ENCODE measurements around the gene SEMA3C. TPM values are rescaled to one million over a fixed set of nuclear protein-coding genes. Genes with fewer than 3 reads are reported as not detected.

Gene SEMA3C
- total RNA-seq, 1 donor from 2014 or later: 67.8 TPM

DNA sequence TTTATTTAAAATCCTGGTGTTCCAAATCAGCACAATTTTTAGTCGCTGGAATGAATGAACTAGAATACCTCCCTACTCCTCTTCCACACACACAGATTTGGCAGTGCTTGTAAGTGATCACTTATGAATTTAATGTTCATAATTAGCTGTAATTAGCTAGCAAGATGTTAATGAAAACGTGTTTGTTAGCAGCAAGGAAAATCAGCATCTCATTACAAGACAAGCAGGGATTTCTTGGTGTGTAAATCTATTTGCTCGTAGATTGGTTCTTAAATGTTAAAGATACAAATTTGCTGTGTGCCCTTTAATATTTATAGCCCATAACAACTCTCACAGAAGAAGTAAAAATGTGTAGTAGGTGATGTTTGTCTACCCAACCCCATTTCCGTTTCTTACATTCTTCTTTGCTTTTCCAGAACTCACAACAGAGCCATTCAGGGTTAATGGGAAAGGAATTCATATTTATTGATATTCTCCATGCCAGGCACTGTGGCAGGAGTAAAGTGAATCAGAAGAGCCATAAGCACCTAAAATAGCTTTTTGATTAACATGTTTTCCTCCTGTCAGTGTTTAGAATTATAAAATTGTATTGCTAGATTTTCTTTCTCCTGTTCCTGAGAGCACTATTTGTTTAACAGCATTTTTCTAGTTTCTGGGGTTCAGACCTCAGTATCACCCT, 49.6 kb downstream of the SEMA3C start:
- DNase-seq (ENCODE audit: extremely low spot score, unreplicated experiment): no peak
- H3K4me3 Mint-ChIP-seq: no peak overlapping the region
- TF ChIP-seq, protein P1, sequence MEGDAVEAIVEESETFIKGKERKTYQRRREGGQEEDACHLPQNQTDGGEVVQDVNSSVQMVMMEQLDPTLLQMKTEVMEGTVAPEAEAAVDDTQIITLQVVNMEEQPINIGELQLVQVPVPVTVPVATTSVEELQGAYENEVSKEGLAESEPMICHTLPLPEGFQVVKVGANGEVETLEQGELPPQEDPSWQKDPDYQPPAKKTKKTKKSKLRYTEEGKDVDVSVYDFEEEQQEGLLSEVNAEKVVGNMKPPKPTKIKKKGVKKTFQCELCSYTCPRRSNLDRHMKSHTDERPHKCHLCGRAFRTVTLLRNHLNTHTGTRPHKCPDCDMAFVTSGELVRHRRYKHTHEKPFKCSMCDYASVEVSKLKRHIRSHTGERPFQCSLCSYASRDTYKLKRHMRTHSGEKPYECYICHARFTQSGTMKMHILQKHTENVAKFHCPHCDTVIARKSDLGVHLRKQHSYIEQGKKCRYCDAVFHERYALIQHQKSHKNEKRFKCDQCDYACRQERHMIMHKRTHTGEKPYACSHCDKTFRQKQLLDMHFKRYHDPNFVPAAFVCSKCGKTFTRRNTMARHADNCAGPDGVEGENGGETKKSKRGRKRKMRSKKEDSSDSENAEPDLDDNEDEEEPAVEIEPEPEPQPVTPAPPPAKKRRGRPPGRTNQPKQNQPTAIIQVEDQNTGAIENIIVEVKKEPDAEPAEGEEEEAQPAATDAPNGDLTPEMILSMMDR (conservative IDR thresholded peaks at IDR 0.05): no peak
- H3K36me3 Mint-ChIP-seq: no peaks in the 10 kb centered on the region
- H3K4me1 Mint-ChIP-seq (ENCODE audit: unreplicated experiment): peaks cover 14% of the 10 kb centered on the region
- peak overlapping the region; percentile 7 for H3K27ac Mint-ChIP-seq
- no peaks in the 10 kb centered on the region for H3K9me3 Mint-ChIP-seq
- H3K27me3 Mint-ChIP-seq: no peaks in the 10 kb centered on the region

DNA sequence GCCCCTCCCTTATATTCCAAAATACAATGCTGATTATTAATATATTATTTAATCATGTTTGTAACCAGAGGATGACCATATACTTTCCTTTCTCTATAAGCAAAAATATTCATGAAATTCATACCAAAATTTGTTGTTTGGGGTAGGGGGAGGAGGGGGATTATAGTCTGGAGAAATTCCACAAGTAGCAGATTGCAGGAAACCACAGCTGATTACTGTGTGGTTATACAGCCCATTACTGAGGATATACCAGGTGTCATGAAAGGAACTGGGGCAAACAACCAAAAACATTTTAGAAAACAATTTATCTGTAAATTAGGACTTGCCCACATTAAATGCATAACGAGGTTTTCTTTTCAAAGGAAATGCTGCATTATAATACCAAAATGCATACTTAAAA, 50.3 kb downstream of the SEMA3C start:
- no peak for DNase-seq (ENCODE audit: extremely low spot score, unreplicated experiment)
- H3K4me3 Mint-ChIP-seq: no peak overlapping the region
- peaks cover 11% of the 10 kb centered on the region for H3K4me1 Mint-ChIP-seq (ENCODE audit: unreplicated experiment)
- H3K9me3 Mint-ChIP-seq: no peaks in the 10 kb centered on the region
- H3K27me3 Mint-ChIP-seq: no peaks in the 10 kb centered on the region
- H3K27ac Mint-ChIP-seq: no peak overlapping the region
- TF ChIP-seq, protein P1 (conservative IDR thresholded peaks at IDR 0.05): no peak
- peaks cover 4% of the 10 kb centered on the region for H3K36me3 Mint-ChIP-seq

DNA sequence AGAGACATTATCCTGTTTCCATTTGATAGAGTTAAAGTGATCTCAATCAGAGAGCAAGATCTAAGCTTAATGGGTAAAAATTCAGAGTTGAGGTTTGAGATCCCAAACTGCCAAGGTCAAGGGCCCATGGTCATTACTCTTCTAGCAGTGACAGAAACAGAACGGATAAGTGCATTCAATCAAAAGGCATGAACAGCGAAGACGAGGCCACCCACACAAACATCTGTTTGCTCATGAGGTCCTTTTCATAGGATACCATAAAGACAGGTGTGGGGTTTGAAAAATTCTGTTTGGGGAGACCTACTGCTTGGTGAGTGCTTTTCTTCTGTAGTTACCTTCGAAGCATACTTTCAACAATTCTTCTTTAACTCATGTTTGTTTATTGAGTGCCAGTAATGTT, 58.3 kb downstream of the SEMA3C start:
- Mint-ChIP-seq H3K27me3 (no peaks in the 10 kb centered on the region), H3K36me3 (peaks cover 16% of the 10 kb centered on the region), H3K4me1 (ENCODE audit: unreplicated experiment) (peaks cover 17% of the 10 kb centered on the region), H3K4me3 (no peak overlapping the region), H3K9me3 (peaks cover 7% of the 10 kb centered on the region), H3K27ac (no peak overlapping the region)
- TF ChIP-seq, protein P1 (conservative IDR thresholded peaks at IDR 0.05): no peak
- no peak for DNase-seq (ENCODE audit: extremely low spot score, unreplicated experiment)

DNA sequence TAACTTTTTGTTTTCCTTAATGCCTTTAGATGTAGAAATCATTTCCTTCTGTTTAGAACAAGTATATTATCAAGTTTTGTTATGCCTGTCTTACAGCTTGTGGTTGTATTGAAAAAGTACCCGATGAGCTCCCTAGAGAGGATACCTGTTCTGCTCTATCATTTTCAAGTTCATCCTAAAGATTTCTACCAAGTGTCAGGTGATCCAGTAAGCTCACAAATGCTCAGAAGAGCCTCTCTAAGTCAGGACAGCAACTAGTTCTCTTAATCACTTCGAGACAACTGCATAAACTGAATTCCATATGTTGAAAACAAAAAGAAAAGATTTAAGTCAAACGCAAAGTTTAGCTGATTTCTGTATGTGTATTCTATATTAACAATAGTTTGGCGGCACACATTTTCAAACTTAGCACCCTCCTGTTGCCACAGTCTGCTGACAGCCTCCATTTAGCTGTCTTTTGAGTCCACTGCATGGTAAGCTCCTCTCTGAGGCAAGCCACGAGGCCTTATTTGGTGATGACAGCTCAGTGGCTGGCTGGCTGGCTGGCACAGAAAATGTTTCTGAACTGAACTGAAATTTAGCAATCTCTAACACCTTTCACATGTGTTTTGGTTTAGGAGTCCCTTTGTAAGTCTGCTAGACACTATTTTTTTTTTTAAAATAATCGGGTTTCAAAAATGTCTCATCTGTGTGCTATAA, 59.4 kb downstream of the SEMA3C start:
- peaks cover 16% of the 10 kb centered on the region for H3K36me3 Mint-ChIP-seq
- no peak overlapping the region for H3K4me3 Mint-ChIP-seq
- H3K27me3 Mint-ChIP-seq: no peaks in the 10 kb centered on the region
- peak overlapping the region; percentile 71 for H3K27ac Mint-ChIP-seq
- DNase-seq (ENCODE audit: extremely low spot score, unreplicated experiment): no peak
- TF ChIP-seq, protein P1 (conservative IDR thresholded peaks at IDR 0.05): no peak
- H3K4me1 Mint-ChIP-seq (ENCODE audit: unreplicated experiment): peaks cover 17% of the 10 kb centered on the region
- peaks cover 7% of the 10 kb centered on the region for H3K9me3 Mint-ChIP-seq

DNA sequence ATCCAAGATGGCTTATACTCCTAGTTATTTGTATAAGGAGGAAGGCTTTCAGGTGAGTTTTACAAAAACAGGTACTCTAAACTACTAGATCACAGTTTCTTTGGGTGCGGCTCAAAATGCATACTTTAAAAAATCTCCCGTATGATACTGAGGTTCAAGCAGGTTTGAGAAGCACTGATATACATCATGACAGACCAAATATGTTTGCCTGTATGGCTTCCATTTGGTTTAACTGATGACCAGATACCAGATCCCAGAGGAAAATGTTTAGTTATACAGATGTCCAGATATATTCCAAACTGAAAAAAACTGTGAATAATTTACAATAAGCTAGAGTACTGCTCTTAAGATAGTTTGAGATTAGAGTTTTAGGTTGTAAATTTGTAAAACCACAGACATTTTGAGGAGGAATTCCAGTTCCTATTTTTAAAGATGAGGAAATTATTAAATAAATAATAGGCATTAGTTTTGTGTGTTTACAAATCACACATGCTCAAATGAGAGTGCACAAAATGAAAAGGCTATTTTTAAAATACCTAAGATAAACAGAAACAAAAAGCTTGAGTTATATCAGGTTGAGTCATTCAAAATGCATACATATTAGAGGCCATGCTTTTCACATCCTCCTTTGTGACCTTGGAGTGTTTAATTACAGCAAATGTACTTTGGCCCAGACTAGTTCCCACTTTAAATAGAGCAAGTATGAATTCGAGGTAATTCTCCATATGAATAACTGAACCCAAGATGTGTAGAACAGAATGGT, 60.5 kb downstream of the SEMA3C start:
- peaks cover 17% of the 10 kb centered on the region for H3K4me1 Mint-ChIP-seq (ENCODE audit: unreplicated experiment)
- no peak overlapping the region for H3K4me3 Mint-ChIP-seq
- peak overlapping the region; percentile 52 for H3K27ac Mint-ChIP-seq
- no peak for DNase-seq (ENCODE audit: extremely low spot score, unreplicated experiment)
- no peaks in the 10 kb centered on the region for H3K27me3 Mint-ChIP-seq
- H3K9me3 Mint-ChIP-seq: peaks cover 9% of the 10 kb centered on the region
- TF ChIP-seq, protein P1 (conservative IDR thresholded peaks at IDR 0.05): no peak
- H3K36me3 Mint-ChIP-seq: peaks cover 14% of the 10 kb centered on the region
